ENCODE data around the gene NUDT3.
"Not testable (repeated sequence)": the region's sequence is repeated elsewhere in the genome, so short reads cannot be mapped to it uniquely, and the experiment has no call there.

GRCh38 chr6:34329814-34330213, 62.7 kb downstream of the NUDT3 start:
- TF ChIP-seq POLR2AphosphoS5 (IDR thresholded peaks at IDR 0.05; ENCODE audit: low read depth, low read length); PAX5 (IDR thresholded peaks at IDR 0.05; ENCODE audit: insufficient read depth, low read length, severe bottlenecking); TAF1 (IDR thresholded peaks at IDR 0.05; ENCODE audit: low read depth, low read length): not testable (repeated sequence)
